Bronchial epithelial cell (primary cell): ENCODE measurements around the gene MYRIP. TPM values are rescaled to one million over a fixed set of nuclear protein-coding genes. Genes with fewer than 3 reads are reported as not detected.

Experiments
- DNase-seq: peaks from one replicate; pipeline ENCODE4 v3.0.0-alpha.2; 2010; ENCODE audit warnings: low read depth
- FAIRE-seq: peaks from 2 replicates; lab custom pipeline; 2011; peaks lifted over from hg19 to GRCh38; lab: Jason Lieb, UNC
- H3K27me3 ChIP-seq: 2 replicates; pipeline ENCODE4 v1.5.1; 2011; ENCODE audit warnings: low read length; ENCODE audit not compliant: control insufficient read depth, insufficient read depth
- H3K36me3 ChIP-seq: 2 replicates; pipeline ENCODE4 v1.5.1; 2011; ENCODE audit warnings: low read length; ENCODE audit not compliant: control insufficient read depth, insufficient read depth
- H3K4me3 ChIP-seq: 2 replicates; pipeline ENCODE4 v1.5.1; 2011; ENCODE audit warnings: mild to moderate bottlenecking, low read depth, low read length, control low read depth
- CTCF ChIP-seq: IDR thresholded peaks from 2 replicates; pipeline ENCODE4 v1.5.1; 2011; ENCODE audit warnings: mild to moderate bottlenecking, moderate library complexity, low read length, control low read depth, inconsistent platforms; ENCODE audit not compliant: insufficient read depth, severe bottlenecking
- total RNA-seq: library from RNA; depleted of rRNA; stranded (reverse); fragments of >200 nt; gene quantifications from 2 replicates; pipeline ENCODE4 v1.2.1, GENCODE V29; 2014

MYRIP gene
- total RNA-seq, 1 donor from 2014 or later: not detected

GRCh38 chr3:40191850-40192448, 382.5 kb downstream of the MYRIP start:
- H3K36me3 ChIP-seq: no peaks in the 10 kb centered on the region
- FAIRE-seq: no peak
- H3K4me3 ChIP-seq: no peak overlapping the region
- peak; percentile 85 for TF ChIP-seq CTCF
- peak; percentile 52 for DNase-seq
- H3K27me3 ChIP-seq: peaks cover 2% of the 10 kb centered on the region

- Histone ChIP-seq H3K27me3 (peaks cover 2% of the 10 kb centered on the region), H3K36me3 (no peaks in the 10 kb centered on the region), H3K4me3 (no peak overlapping the region)
- DNase-seq: peak; percentile 20
- no peak for FAIRE-seq
- no peak for TF ChIP-seq CTCF
These were observed 383.2 kb downstream of the MYRIP start for GRCh38 chr3:40192628-40193027.

GRCh38 chr3:40196966-40197365, 387.6 kb downstream of the MYRIP start:
- Histone ChIP-seq H3K4me3 (no peak overlapping the region), H3K36me3 (no peaks in the 10 kb centered on the region), H3K27me3 (peaks cover 2% of the 10 kb centered on the region)
- no peak for FAIRE-seq
- no peak for DNase-seq
- no peak for TF ChIP-seq CTCF

- Histone ChIP-seq H3K27me3 (peaks cover 2% of the 10 kb centered on the region), H3K36me3 (no peaks in the 10 kb centered on the region), H3K4me3 (no peak overlapping the region)
- no peak for FAIRE-seq
- no peak for TF ChIP-seq CTCF
- no peak for DNase-seq
These were observed 391.4 kb downstream of the MYRIP start for GRCh38 chr3:40200692-40201316.

- FAIRE-seq (no peak), DNase-seq (no peak)
- no peak overlapping the region for H3K4me3 ChIP-seq
- no peak for TF ChIP-seq CTCF
- H3K27me3 ChIP-seq: peaks cover under 1% of the 10 kb centered on the region
- H3K36me3 ChIP-seq: no peaks in the 10 kb centered on the region
These were observed 392.4 kb downstream of the MYRIP start for GRCh38 chr3:40201770-40202169.
